Astrocyte of the hippocampus (primary cell): ENCODE measurements around the gene DNAJC1.
"Not testable (repeated sequence)": the region's sequence is repeated elsewhere in the genome, so short reads cannot be mapped to it uniquely, and the experiment has no call there.

Source experiments
- DNase-seq: peaks from one replicate; pipeline ENCODE4 v3.0.0; 2011; ENCODE audit warnings: low read depth, low spot score

DNAJC1 gene

GRCh38 chr10:22003177-22003963 lies at the start of gene DNAJC1:
Gene DNAJC1 (minus strand): TSS chr10:22003730. CDS start chr10:22003434, 296 bp downstream.
- peak; percentile 98 for DNase-seq

- DNase-seq: no peak
Measured at GRCh38 chr10:22053048-22053447, 49.5 kb upstream of the DNAJC1 start.

DNA sequence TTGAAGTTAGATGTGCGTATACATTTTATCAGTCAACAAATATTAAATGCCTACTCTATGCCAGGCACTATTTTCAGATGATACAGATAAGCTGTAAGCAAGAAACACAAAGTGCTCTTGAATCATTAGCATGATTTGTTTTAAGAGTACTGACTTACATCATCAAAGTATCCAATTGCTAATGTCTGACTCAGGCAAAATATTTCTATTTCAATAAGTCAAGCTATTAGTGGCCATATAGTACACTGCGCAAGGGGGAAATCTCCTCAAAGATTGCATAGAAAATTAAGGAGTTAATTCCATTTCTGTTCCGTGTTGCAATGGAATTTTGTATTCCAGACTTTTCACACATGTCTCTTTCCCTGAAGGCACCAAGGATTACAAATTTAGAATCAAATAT lies 46.1 kb upstream of the DNAJC1 start:
- DNase-seq: no peak

- DNase-seq: no peak
Measured at GRCh38 chr10:22047812-22048211, 44.3 kb upstream of the DNAJC1 start.

DNA sequence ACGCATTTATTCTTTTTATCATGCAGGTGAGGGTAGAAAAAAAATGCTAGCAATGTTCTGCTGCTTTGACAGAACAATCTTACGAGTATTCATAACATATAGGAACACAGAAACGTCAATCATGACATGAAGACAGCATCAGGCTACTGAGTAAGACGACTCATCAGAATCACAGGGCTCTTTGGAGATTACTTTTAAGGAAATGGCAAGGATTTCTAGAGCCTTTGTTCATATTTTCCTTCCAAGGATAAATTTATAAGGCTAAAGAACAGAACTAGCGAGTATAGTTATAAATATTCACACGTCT lies 39.8 kb upstream of the DNAJC1 start:
- no peak for DNase-seq

DNA sequence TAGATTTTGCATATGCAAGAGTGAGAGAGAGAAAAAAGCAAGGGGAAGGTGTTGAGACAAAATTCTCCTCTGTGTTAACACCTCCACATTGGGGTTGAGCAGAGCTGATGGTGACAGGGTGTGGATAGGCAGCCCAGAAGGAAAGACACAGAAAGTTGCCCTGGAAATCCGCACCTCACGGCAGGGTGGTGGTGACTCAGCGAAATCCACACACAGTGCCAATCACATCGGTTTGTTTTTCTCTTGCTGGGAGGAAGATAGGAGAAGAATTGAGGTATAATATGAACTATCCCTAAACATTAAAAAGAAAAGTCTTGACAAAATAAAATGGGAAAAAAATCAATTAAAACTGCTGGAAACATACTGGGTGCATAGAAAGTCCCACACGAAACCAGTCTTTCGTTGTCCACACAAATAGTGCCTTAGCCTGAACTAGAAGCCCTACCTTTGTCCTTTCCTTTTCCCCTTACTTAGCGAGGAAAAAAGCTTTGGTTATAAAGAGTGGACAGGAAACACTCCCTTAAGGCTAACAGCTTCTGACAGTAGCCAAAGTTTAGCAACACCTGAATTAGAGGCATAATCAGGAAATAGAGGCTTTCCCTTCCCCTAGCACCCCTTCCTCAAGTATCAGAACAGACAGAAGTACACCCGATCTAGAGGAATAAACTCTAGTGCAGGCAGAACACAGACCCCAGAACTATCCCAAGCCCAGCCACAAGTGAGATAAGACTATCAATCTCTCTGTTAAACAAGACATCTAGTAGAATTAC lies 39.2 kb upstream of the DNAJC1 start:
- DNase-seq: peak; percentile 24

DNA sequence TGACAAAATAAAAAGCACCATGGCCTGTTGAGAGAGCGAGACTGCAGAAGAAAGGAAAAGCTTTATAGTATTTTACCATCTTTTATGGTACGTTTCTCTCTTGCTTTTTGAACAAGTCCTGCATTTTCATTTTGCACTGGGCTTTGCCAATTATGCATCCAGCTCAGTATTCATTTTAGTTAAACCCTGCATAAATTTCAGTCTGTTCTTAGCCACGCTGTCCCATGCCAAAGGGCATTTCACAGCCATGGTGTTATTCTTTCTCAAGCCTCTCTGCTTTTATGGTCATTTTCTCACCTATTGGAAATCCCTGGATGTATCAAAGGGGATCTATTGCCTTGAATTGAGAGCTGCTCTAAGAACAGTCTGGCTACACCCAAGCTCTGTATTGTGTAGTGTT lies 30.8 kb upstream of the DNAJC1 start:
- DNase-seq: no peak

GRCh38 chr10:22032268-22032667 lies 28.7 kb upstream of the DNAJC1 start:
- not testable (repeated sequence) for DNase-seq

DNA sequence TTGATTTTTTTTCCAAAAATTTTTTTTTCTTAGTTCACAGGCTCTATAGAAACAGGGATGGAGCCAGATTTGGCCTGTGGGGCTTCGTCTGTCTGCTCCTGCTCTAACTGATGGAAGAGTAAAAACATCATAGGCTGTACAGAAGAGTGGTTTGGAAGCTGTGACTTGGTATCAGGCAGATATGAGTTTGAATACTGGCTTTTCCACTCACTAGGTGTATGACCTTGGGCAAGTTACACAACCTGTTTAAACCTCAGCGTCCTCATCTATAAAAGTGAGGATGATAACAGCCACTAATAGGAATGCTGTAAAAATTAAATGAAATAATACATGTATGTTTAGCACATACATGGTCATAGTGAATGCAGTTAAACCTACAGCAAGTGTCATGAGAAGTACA lies 26.9 kb upstream of the DNAJC1 start:
- no peak for DNase-seq

DNA sequence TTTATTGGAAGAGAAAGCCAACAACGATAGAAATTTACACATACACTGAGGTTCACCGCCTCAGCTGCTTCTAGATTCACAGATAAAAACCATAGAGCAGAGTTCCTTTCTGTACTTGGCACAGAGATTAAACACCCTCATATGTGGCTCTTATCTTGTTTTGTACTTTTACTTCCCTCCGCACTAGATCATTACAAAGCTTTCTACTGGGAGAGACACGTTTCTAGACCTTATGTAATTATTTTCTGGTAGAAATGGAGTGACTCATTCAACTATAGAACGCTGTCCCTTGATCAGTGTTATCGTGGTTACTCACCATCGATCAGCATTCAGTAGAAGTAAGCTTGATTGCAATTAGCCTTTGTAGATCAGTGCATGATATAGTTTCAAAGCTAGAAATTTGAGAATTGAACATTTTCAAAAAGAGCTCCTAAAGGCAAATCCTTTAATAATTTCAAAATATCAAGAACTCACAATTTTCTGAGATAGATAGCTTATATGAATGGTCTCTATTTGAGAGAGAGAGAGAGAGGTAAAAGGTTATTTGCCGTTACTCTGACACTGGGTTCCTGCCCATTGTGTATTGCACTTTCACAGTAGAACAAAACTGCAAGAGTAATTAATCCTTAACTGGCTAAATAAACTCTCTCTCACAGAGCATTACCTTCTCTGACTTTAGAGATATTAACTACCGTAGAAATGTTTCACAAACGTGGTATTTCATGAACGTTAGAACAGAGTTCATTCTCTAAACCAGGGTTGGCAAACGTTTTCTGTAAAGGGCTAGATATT lies 26.1 kb upstream of the DNAJC1 start:
- DNase-seq: no peak

DNA sequence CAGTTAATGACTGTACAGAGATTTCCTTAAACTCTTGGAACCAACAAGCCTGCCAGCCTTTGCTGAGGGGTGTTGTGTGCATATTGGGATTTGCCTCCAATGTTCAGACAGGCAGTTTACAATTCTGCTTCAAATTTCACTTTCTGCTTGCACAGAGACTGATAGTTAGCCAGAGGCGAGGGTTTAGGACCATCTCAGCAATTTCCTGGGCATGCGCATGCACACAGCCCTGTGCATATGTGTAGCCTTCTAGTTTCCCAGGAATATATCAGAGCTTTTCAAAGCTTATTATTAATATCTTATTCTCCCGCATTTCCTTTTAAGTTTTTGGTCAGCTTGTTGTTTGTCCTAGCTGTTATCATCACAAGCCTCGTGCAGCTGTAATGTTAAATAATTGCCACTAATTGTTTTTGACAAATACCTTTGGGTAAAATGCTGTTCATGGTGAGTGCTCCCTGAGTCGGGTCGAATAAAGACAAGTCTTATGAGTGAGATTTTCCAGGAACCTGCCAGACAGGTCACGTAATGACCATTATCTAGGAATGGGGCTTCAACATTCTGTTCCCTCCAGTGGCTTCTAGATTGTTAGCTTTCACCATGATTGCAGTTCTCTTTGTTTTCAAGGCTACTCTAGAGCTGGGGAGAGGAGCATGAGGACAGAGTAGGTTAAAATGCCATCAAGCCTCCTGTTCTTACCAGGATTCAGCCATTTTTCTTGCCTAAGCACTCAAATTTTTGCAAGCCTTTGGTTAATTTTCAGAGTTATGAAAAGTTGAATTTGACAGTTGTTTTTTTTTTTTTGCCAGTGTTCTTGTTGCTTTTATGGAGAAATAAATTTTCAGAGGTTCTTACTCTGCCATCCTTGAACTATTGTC lies 24.1 kb upstream of the DNAJC1 start:
- no peak for DNase-seq

DNA sequence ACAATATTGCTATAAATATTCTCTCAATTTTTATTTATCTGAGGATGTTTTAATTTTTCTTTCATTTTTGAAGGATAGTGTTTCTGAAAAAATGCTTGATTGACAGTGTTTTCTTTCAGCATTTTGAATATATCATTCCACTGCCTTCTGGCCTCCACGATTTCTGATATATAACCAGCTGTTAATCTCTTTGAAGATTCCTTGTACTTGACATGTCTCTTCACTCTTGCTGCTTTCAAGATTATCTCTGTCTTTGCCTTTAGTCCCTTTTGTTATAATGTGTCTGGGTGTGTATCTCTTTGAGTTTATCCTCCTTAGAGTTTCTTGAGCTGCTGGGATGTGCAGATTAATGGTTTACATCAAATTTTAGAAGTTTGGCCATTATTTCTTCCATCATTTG lies 22.8 kb upstream of the DNAJC1 start:
- DNase-seq: no peak

- no peak for DNase-seq
Measured at GRCh38 chr10:22023508-22023907, 20.0 kb upstream of the DNAJC1 start.

GRCh38 chr10:22022257-22023032 lies 18.9 kb upstream of the DNAJC1 start:
- DNase-seq: no peak

GRCh38 chr10:22021144-22021543 lies 17.6 kb upstream of the DNAJC1 start:
- not testable (repeated sequence) for DNase-seq

- DNase-seq: no peak
Measured at GRCh38 chr10:22017283-22018020, 13.9 kb upstream of the DNAJC1 start.

- DNase-seq: no peak
Measured at GRCh38 chr10:22016046-22016705, 12.6 kb upstream of the DNAJC1 start.

DNA sequence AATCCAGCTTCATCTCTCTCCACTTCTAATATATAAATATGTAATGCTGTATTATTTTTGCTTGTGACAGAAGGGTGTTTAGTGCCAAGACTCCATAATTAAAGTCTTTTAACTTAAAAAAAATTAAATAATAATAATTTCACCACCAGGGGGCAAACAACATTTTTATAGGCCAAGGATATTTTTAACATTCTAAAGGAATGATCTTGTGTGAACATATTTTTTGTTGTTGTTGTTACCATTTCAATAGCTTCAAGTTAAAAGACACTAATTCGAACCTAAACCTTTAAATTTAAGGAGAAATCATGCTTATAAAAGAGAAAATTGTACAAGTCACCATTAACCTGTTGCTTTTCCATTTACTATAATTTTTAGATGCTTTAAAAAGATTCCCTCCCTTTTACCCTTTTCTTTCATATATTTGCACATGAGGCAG lies 7.5 kb upstream of the DNAJC1 start:
- peak; percentile 13 for DNase-seq

- DNase-seq: no peak
Measured at GRCh38 chr10:22010539-22010938, 7.0 kb upstream of the DNAJC1 start.
